ENCODE data around the gene TWNK. TPM values are rescaled to one million over a fixed set of nuclear protein-coding genes. Genes with fewer than 3 reads are reported as not detected.

TWNK gene
- total RNA-seq, 4 donors from 2014 or later: 8.3 to 10.8 (median 8.9) TPM

GRCh38 chr10:101020427-101021075, 33.2 kb downstream of the TWNK start:
- 80 to 82% methylated on average over 2 of the region's 10 CpGs for WGBS, 2 donors (ENCODE audit: low coverage in 1 of 2)
- peaks cover 0 to 14% (median 0%) of the 10 kb centered on the region in 3 donors for H3K4me1 ChIP-seq
- TF ChIP-seq POLR2AphosphoS5 (IDR thresholded peaks at IDR 0.05) (no peak), EP300 (IDR thresholded peaks at IDR 0.05) (no peak), CTCF (IDR thresholded peaks at IDR 0.05) (no peak), POLR2A (IDR thresholded peaks at IDR 0.05) (no peak)
- no peak overlapping the region for H3K4me3 ChIP-seq
- H3K27me3 ChIP-seq: peaks cover 51% of the 10 kb centered on the region
- H3K36me3 ChIP-seq: no peaks in the 10 kb centered on the region
- no peak for ATAC-seq
- H3K27ac ChIP-seq: no peak overlapping the region
- no peaks in the 10 kb centered on the region for H3K9me3 ChIP-seq

- peaks cover 0 to 14% (median 0%) of the 10 kb centered on the region in 3 donors for H3K4me1 ChIP-seq
- H3K27ac ChIP-seq: no peak overlapping the region
- peaks cover 44% of the 10 kb centered on the region for H3K27me3 ChIP-seq
- H3K9me3 ChIP-seq: no peaks in the 10 kb centered on the region
- no peaks in the 10 kb centered on the region for H3K36me3 ChIP-seq
- 86% methylated on average over 1 of the region's 4 CpGs; no CpG with 5 or more reads in 1 of the 2 donors for WGBS, 2 donors (ENCODE audit: low coverage in 1 of 2)
- H3K4me3 ChIP-seq: no peak overlapping the region
- no peak for ATAC-seq
- TF ChIP-seq POLR2AphosphoS5 (IDR thresholded peaks at IDR 0.05): no peak
- no peak for TF ChIP-seq EP300 (IDR thresholded peaks at IDR 0.05)
- no peak for TF ChIP-seq POLR2A (IDR thresholded peaks at IDR 0.05)
- no peak for TF ChIP-seq CTCF (IDR thresholded peaks at IDR 0.05)
These were observed 33.9 kb downstream of the TWNK start for GRCh38 chr10:101021239-101021638.

- WGBS, 2 donors (ENCODE audit: low coverage in 1 of 2): 82 to 84% methylated on average over 3 to 8 of the region's 11 CpGs
These were observed 34.4 kb downstream of the TWNK start for GRCh38 chr10:101021692-101022251.

GRCh38 chr10:101022967-101023705, 35.8 kb downstream of the TWNK start:
- no peaks in the 10 kb centered on the region for H3K36me3 ChIP-seq
- no peaks in the 10 kb centered on the region for H3K9me3 ChIP-seq
- no peak overlapping the region for H3K27ac ChIP-seq
- peaks cover 0 to 12% (median 0%) of the 10 kb centered on the region in 3 donors for H3K4me1 ChIP-seq
- TF ChIP-seq POLR2AphosphoS5 (IDR thresholded peaks at IDR 0.05): no peak
- TF ChIP-seq EP300 (IDR thresholded peaks at IDR 0.05): no peak
- peaks cover 29% of the 10 kb centered on the region for H3K27me3 ChIP-seq
- no peak overlapping the region for H3K4me3 ChIP-seq
- 94% methylated on average over 7 of the region's 15 CpGs; no CpG with 5 or more reads in 1 of the 2 donors for WGBS, 2 donors (ENCODE audit: low coverage in 1 of 2)
- ATAC-seq: no peak

More at GRCh38 chr10:101021692-101022251, 34.4 kb downstream of the TWNK start:
- H3K4me1 ChIP-seq: peaks cover 0 to 14% (median 0%) of the 10 kb centered on the region in 3 donors
- no peak overlapping the region for H3K4me3 ChIP-seq
- H3K27ac ChIP-seq: no peak overlapping the region
- H3K36me3 ChIP-seq: no peaks in the 10 kb centered on the region
- TF ChIP-seq POLR2A (IDR thresholded peaks at IDR 0.05) (no peak), POLR2AphosphoS5 (IDR thresholded peaks at IDR 0.05) (no peak), EP300 (IDR thresholded peaks at IDR 0.05) (no peak), CTCF (IDR thresholded peaks at IDR 0.05) (no peak)
- H3K27me3 ChIP-seq: peaks cover 39% of the 10 kb centered on the region
- ATAC-seq: no peak
- no peaks in the 10 kb centered on the region for H3K9me3 ChIP-seq

GRCh38 chr10:101027106-101027720, 39.9 kb downstream of the TWNK start:
- no peak for ATAC-seq
- Histone ChIP-seq H3K4me3 (no peak overlapping the region), H3K36me3 (no peaks in the 10 kb centered on the region), H3K27ac (no peak overlapping the region), H3K27me3 (no peaks in the 10 kb centered on the region), H3K4me1 (peaks cover 0 to 10% (median 5%) of the 10 kb centered on the region in 3 donors), H3K9me3 (no peaks in the 10 kb centered on the region)
- TF ChIP-seq POLR2A (IDR thresholded peaks at IDR 0.05): no peak
- TF ChIP-seq CTCF (IDR thresholded peaks at IDR 0.05): no peak
- no peak for TF ChIP-seq POLR2AphosphoS5 (IDR thresholded peaks at IDR 0.05)
- TF ChIP-seq EP300 (IDR thresholded peaks at IDR 0.05): no peak
- 74 to 95% methylated on average over 6 to 9 of the region's 10 CpGs for WGBS, 2 donors (ENCODE audit: low coverage in 1 of 2)

All from gastroesophageal sphincter (tissue), 4 donors.